Measurements from ENCODE around the gene NNAT. TPM values are rescaled to one million over a fixed set of nuclear protein-coding genes. Genes with fewer than 3 reads are reported as not detected.

NNAT gene
- total RNA-seq, 1 experiment from 2014 or later = 43.1 TPM

GRCh38 chr20:37479266-37479665, 41.8 kb upstream of the NNAT start:
- peaks cover 18 to 19% of the 10 kb centered on the region in 2 experiments for H3K9me3 Mint-ChIP-seq
- H2AFZ ChIP-seq (ENCODE audit: low read length) = no peak overlapping the region
- no peak for TF ChIP-seq CTCF (conservative IDR thresholded peaks at IDR 0.05)
- no peak overlapping the region for H3K18ac ChIP-seq (ENCODE audit: insufficient read length, low read depth, low read length)
- no peak overlapping the region for H2AK5ac ChIP-seq (ENCODE audit: insufficient read length, low read length)
- H2BK12ac ChIP-seq (ENCODE audit: insufficient read length, low read depth, low read length) = no peak overlapping the region
- no peak overlapping the region for H3K4me2 ChIP-seq (ENCODE audit: insufficient read depth, insufficient read length, low read length)
- H3K4ac ChIP-seq (ENCODE audit: low read depth, low read length) = no peak overlapping the region
- peaks cover 0 to 15% (median 2%) of the 10 kb centered on the region in 3 experiments; a peak in 5 of 7 replicates for H3K36me3 Mint-ChIP-seq (ENCODE audit: insufficient read depth in 1 of 3, low read depth in 3 of 3)
- no CpG with 5 or more reads among the region's 6 CpGs for WGBS (ENCODE audit: extremely low coverage, insufficient read length, low lambda C conversion rate)
- no peak overlapping the region for H2BK20ac ChIP-seq (ENCODE audit: low read depth, low read length, poor library complexity, severe bottlenecking)
- H3K23ac ChIP-seq (ENCODE audit: insufficient read length, low read depth, low read length) = no peak overlapping the region
- H3K79me1 ChIP-seq (ENCODE audit: insufficient read depth, low read depth, low read length, poor library complexity, severe bottlenecking) = no peaks in the 10 kb centered on the region
- no peak overlapping the region for H4K5ac ChIP-seq (ENCODE audit: insufficient read length, low read depth, low read length)
- peaks cover 4 to 17% of the 10 kb centered on the region in 2 experiments for H3K4me1 Mint-ChIP-seq
- DNase-seq = no peak
- H4K20me1 ChIP-seq (ENCODE audit: control insufficient read depth, insufficient read depth, insufficient read length) = no peaks in the 10 kb centered on the region
- H4K91ac ChIP-seq (ENCODE audit: insufficient read length, low read depth, low read length) = no peak overlapping the region
- H3K4me3 Mint-ChIP-seq = no peak overlapping the region
- H3K27me3 ChIP-seq (ENCODE audit: insufficient read depth, low read length) = no peaks in the 10 kb centered on the region
- no peak overlapping the region for H2BK120ac ChIP-seq (ENCODE audit: low read depth, low read length, poor library complexity, severe bottlenecking)
- no peak overlapping the region for H2BK15ac ChIP-seq (ENCODE audit: low read depth, low read length)
- H3K4me1 ChIP-seq (ENCODE audit: insufficient read depth, low read length) = no peaks in the 10 kb centered on the region
- no peak overlapping the region for H2BK5ac ChIP-seq (ENCODE audit: insufficient read length, low read length)
- no peak overlapping the region for H3T11ph ChIP-seq (ENCODE audit: low read length)
- no peak overlapping the region; a peak in 1 of 7 replicates for H3K27ac Mint-ChIP-seq
- H4K8ac ChIP-seq (replicated peaks; ENCODE audit: insufficient read length, low read depth, low read length) = no peak overlapping the region
- no peak overlapping the region for H3K56ac ChIP-seq (ENCODE audit: insufficient read length, low read depth, low read length)
- no peak overlapping the region for H3K9ac ChIP-seq (ENCODE audit: extremely low read depth, insufficient read length, low read length)
- no peaks in the 10 kb centered on the region for H3K23me2 ChIP-seq (ENCODE audit: insufficient read length, low read depth, low read length, poor library complexity, severe bottlenecking)
- H3K27ac ChIP-seq (ENCODE audit: insufficient read length, low read depth, low read length) = no peak overlapping the region
- H3K79me2 ChIP-seq (ENCODE audit: insufficient read depth, low read length) = no peaks in the 10 kb centered on the region
- no peak overlapping the region for H3K14ac ChIP-seq (ENCODE audit: insufficient read depth, low read length)
- peaks cover 15% of the 10 kb centered on the region for H3K27me3 Mint-ChIP-seq (ENCODE audit: low read depth)
- no peaks in the 10 kb centered on the region for H3K9me3 ChIP-seq (ENCODE audit: control insufficient read depth, low read depth, low read length)
